Mesenchymal stem cell (in vitro differentiated cells and primary cell): ENCODE measurements around the gene HPX.

Source experiments
- DNase-seq: peaks from one replicate; pipeline ENCODE4 v3.0.0-alpha.2; 2013
- H2AFZ ChIP-seq: one replicate; pipeline ENCODE4 v1.6.1; 2013; ENCODE audit warnings: low read depth, mild to moderate bottlenecking, control low read depth, inconsistent platforms, low read length, moderate library complexity
- H2AK5ac ChIP-seq: 2 replicates; pipeline ENCODE4 v1.6.1; 2013; ENCODE audit warnings: low read length, moderate library complexity, mild to moderate bottlenecking, inconsistent platforms; ENCODE audit not compliant: severe bottlenecking
- H2BK120ac ChIP-seq: one replicate; pipeline ENCODE4 v1.6.1; 2013; ENCODE audit warnings: low read depth, mild to moderate bottlenecking, inconsistent platforms, low read length, moderate library complexity
- H2BK12ac ChIP-seq, 2 experiments: one replicate each; pipeline ENCODE4 v1.6.1; 2013; ENCODE audit warnings: inconsistent platforms in 2 of 2, low read length in 2 of 2, mild to moderate bottlenecking in 2 of 2, moderate library complexity in 2 of 2, control low read depth in 1 of 2
- H2BK15ac ChIP-seq: one replicate; pipeline ENCODE4 v1.6.1; 2013; ENCODE audit warnings: mild to moderate bottlenecking, low read depth, inconsistent platforms; ENCODE audit not compliant: poor library complexity, severe bottlenecking
- H2BK5ac ChIP-seq: 2 replicates; pipeline ENCODE4 v1.6.1; 2013; ENCODE audit warnings: low read depth, mild to moderate bottlenecking, low read length, control low read depth, inconsistent platforms; ENCODE audit not compliant: poor library complexity, severe bottlenecking
- H3K14ac ChIP-seq, 2 experiments: one replicate each; pipeline ENCODE4 v1.6.1; 2013; ENCODE audit warnings: inconsistent platforms in 2 of 2, low read length in 2 of 2, control low read depth in 1 of 2, mild to moderate bottlenecking in 1 of 2, moderate library complexity in 1 of 2
- H3K18ac ChIP-seq, 2 experiments: one replicate each; pipeline ENCODE4 v1.6.1; 2013; ENCODE audit warnings: inconsistent platforms in 2 of 2, low read length in 2 of 2, control low read depth in 1 of 2, low read depth in 1 of 2, mild to moderate bottlenecking in 1 of 2
- H3K23ac ChIP-seq, 2 experiments: one replicate each; pipeline ENCODE4 v1.6.1; 2013; ENCODE audit warnings: inconsistent platforms in 2 of 2, low read length in 2 of 2, mild to moderate bottlenecking in 2 of 2, moderate library complexity in 2 of 2, control low read depth in 1 of 2
- H3K27ac ChIP-seq: 2 replicates; pipeline ENCODE4 v1.5.1; 2013; ENCODE audit warnings: mild to moderate bottlenecking, moderate library complexity, low read length, control low read depth, inconsistent platforms; ENCODE audit not compliant: poor library complexity, severe bottlenecking
- H3K27me3 ChIP-seq, 2 experiments: 2 replicates each; pipeline versions ENCODE4 v1.6.1 to v1.7.0; 2013; ENCODE audit warnings: low read length in 2 of 2, mild to moderate bottlenecking in 2 of 2, moderate library complexity in 2 of 2, control low read depth in 1 of 2, inconsistent platforms in 1 of 2; ENCODE audit not compliant: control insufficient read depth in 1 of 2, insufficient read depth in 1 of 2
- H3K36me3 ChIP-seq, 2 experiments: 2 replicates each; pipeline versions ENCODE4 v1.6.1 to v1.7.0; 2013; ENCODE audit warnings: low read length in 2 of 2, control low read depth in 1 of 2, inconsistent platforms in 1 of 2, low read depth in 1 of 2, mild to moderate bottlenecking in 1 of 2; ENCODE audit not compliant: insufficient read depth in 2 of 2, control insufficient read depth in 1 of 2
- H3K4ac ChIP-seq, 2 experiments: one replicate each; pipeline ENCODE4 v1.6.1; 2013; ENCODE audit warnings: inconsistent platforms in 2 of 2, low read length in 2 of 2, mild to moderate bottlenecking in 2 of 2, moderate library complexity in 2 of 2, control low read depth in 1 of 2, low read depth in 1 of 2
- H3K4me1 ChIP-seq: 2 replicates; pipeline ENCODE4 v1.6.1; 2013; ENCODE audit warnings: low read depth, low read length, control low read depth; ENCODE audit not compliant: control insufficient read depth, insufficient read depth
- H3K4me2 ChIP-seq: 2 replicates; pipeline ENCODE4 v1.6.1; 2013; ENCODE audit warnings: low read length, mild to moderate bottlenecking, inconsistent platforms; ENCODE audit not compliant: poor library complexity, severe bottlenecking
- H3K4me3 ChIP-seq, 2 experiments: 2 replicates each; pipeline versions ENCODE4 v1.5.1 to v1.7.0; 2013; ENCODE audit warnings: low read length in 2 of 2, mild to moderate bottlenecking in 2 of 2, control low read depth in 1 of 2, low read depth in 1 of 2; ENCODE audit not compliant: insufficient read depth in 1 of 2
- H3K79me1 ChIP-seq: replicated peaks from 2 replicates; pipeline ENCODE4 v1.6.1; 2013; ENCODE audit warnings: mild to moderate bottlenecking, control low read depth, low read length, inconsistent platforms; ENCODE audit not compliant: poor library complexity, severe bottlenecking
- H3K9ac ChIP-seq: 2 replicates; pipeline ENCODE4 v1.7.0; 2013; ENCODE audit warnings: mild to moderate bottlenecking, low read length, moderate library complexity
- H3K9me3 ChIP-seq: 2 replicates; pipeline ENCODE4 v1.7.0; 2013; ENCODE audit warnings: mild to moderate bottlenecking, low read length; ENCODE audit not compliant: control insufficient read depth
- H4K8ac ChIP-seq: one replicate; pipeline ENCODE4 v1.6.1; 2013; ENCODE audit warnings: inconsistent platforms, mild to moderate bottlenecking, low read length, moderate library complexity
- H4K91ac ChIP-seq: one replicate; pipeline ENCODE4 v1.6.1; 2013; ENCODE audit warnings: mild to moderate bottlenecking, low read length, inconsistent platforms
- WGBS: methylation state at CpG from one replicate; pipeline ENCODE4 v1.1.7; 2013; ENCODE audit warnings: mixed read lengths; 5-methylcytosine and 5-hydroxymethylcytosine counted together

Gene HPX

GRCh38 chr11:6417907-6418556 is 22.8 kb downstream of the HPX start:
- H3K9ac ChIP-seq = peak overlapping the region; percentile 90
- H2BK12ac ChIP-seq = no peak overlapping the region
- peak overlapping the region; percentile 80 to 98 for H3K4me3 ChIP-seq
- peak overlapping the region; percentile 77 for H3K4me2 ChIP-seq
- peak overlapping the region in 1 of 2 experiments; percentile 26 for H3K23ac ChIP-seq
- no peak for DNase-seq
- no peak overlapping the region for H2BK120ac ChIP-seq
- WGBS = 53% methylated on average over 7 of the region's 7 CpGs
- H2AFZ ChIP-seq = no peak overlapping the region
- no peaks in the 10 kb centered on the region for H3K9me3 ChIP-seq
- H3K4me1 ChIP-seq = peaks cover 6% of the 10 kb centered on the region
- peaks cover 22% of the 10 kb centered on the region for H3K79me1 ChIP-seq
- H3K18ac ChIP-seq = peak overlapping the region in 1 of 2 experiments; percentile 98
- no peak overlapping the region for H2AK5ac ChIP-seq
- no peak overlapping the region for H2BK5ac ChIP-seq
- no peak overlapping the region for H4K8ac ChIP-seq
- no peaks in the 10 kb centered on the region for H3K36me3 ChIP-seq
- H4K91ac ChIP-seq = no peak overlapping the region
- peaks cover 0 to 9% of the 10 kb centered on the region in 2 experiments for H3K27me3 ChIP-seq
- H3K4ac ChIP-seq = peak overlapping the region; percentile 26 to 42
- no peak overlapping the region for H2BK15ac ChIP-seq
- H3K14ac ChIP-seq = no peak overlapping the region
- H3K27ac ChIP-seq = peak overlapping the region; percentile 12

DNA sequence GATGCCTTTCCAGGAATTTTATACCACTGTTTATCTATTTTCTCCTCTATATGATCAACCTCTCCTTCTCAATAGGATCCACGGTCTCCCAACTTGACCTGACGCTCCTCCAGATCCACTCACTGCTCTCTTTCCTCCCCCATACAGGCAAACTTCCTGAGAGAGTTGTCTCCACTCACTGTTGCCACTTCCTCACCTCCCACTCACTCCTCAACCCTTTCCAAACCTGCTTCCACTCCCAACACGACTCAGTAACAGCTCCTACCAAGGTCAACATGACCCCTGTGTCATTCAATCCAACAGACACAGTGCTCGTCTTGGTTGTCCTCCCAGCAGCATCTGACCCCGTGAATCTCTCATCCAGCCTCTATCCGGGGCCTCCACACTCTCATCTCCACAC is 25.0 kb downstream of the HPX start:
- Histone ChIP-seq H3K27me3 (no peaks in the 10 kb centered on the region), H2BK15ac (no peak overlapping the region)
- 91% methylated on average over 6 of the region's 6 CpGs for WGBS

GRCh38 chr11:6414874-6415328 is 25.9 kb downstream of the HPX start:
- no peaks in the 10 kb centered on the region for H3K27me3 ChIP-seq
- H2AK5ac ChIP-seq = no peak overlapping the region
- H4K91ac ChIP-seq = no peak overlapping the region
- no peak overlapping the region for H3K18ac ChIP-seq
- no peak overlapping the region for H2BK15ac ChIP-seq
- H2AFZ ChIP-seq = no peak overlapping the region
- H3K9ac ChIP-seq = no peak overlapping the region
- no peak overlapping the region for H2BK120ac ChIP-seq
- H3K4me2 ChIP-seq = no peak overlapping the region
- H4K8ac ChIP-seq = no peak overlapping the region
- no peak overlapping the region for H2BK5ac ChIP-seq
- peaks cover 15 to 17% of the 10 kb centered on the region in 2 experiments for H3K36me3 ChIP-seq
- DNase-seq = no peak
- peaks cover 41% of the 10 kb centered on the region for H3K79me1 ChIP-seq
- no peak overlapping the region for H3K23ac ChIP-seq
- H3K4ac ChIP-seq = no peak overlapping the region
- H3K27ac ChIP-seq = no peak overlapping the region
- WGBS = 97% methylated on average over 2 of the region's 3 CpGs
- no peak overlapping the region for H3K14ac ChIP-seq
- peaks cover 4% of the 10 kb centered on the region for H3K4me1 ChIP-seq
- no peak overlapping the region for H3K4me3 ChIP-seq
- peak overlapping the region in 1 of 2 experiments; percentile 23 for H2BK12ac ChIP-seq
- no peaks in the 10 kb centered on the region for H3K9me3 ChIP-seq

More for the DNA sequence above, 25.0 kb downstream of the HPX start:
- no peak overlapping the region for H3K18ac ChIP-seq
- no peak overlapping the region for H2BK120ac ChIP-seq
- H4K8ac ChIP-seq = no peak overlapping the region
- H3K4ac ChIP-seq = no peak overlapping the region
- peaks cover 6% of the 10 kb centered on the region for H3K4me1 ChIP-seq
- H2BK5ac ChIP-seq = no peak overlapping the region
- H3K4me2 ChIP-seq = no peak overlapping the region
- H3K14ac ChIP-seq = no peak overlapping the region
- H2AK5ac ChIP-seq = no peak overlapping the region
- peaks cover 6 to 8% of the 10 kb centered on the region in 2 experiments for H3K36me3 ChIP-seq
- H3K27ac ChIP-seq = no peak overlapping the region
- no peak overlapping the region for H3K9ac ChIP-seq
- H3K9me3 ChIP-seq = no peaks in the 10 kb centered on the region
- H4K91ac ChIP-seq = no peak overlapping the region
- no peak overlapping the region for H3K4me3 ChIP-seq
- no peak overlapping the region for H3K23ac ChIP-seq
- no peak overlapping the region for H2BK12ac ChIP-seq
- DNase-seq = no peak
- H2AFZ ChIP-seq = no peak overlapping the region
- peaks cover 39% of the 10 kb centered on the region for H3K79me1 ChIP-seq

DNA sequence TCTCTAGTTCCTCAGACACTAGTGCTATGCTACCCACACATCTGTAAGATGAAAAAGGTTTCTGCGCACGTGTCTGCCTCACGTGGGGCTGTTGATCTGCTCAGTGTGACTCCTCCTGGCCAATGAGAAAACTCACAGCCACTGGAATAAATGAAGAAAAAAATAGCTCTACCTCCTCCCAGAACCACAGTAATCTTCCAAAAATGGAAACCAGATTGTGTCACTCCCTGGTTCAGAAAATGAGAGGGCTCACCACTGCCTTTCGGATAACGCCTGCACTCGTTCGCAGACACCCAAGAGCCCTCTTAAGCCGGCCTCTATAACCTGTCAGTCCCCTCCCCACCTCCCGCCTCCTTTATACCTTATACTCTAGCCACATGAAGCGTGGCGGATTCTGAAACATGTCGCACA is 27.0 kb downstream of the HPX start:
- Histone ChIP-seq H3K4me1 (peaks cover 3% of the 10 kb centered on the region), H3K9ac (no peak overlapping the region), H3K4me2 (no peak overlapping the region), H4K91ac (no peak overlapping the region), H2AFZ (no peak overlapping the region), H3K79me1 (peaks cover 45% of the 10 kb centered on the region), H3K4me3 (no peak overlapping the region), H3K27ac (no peak overlapping the region), H2BK5ac (no peak overlapping the region), H3K18ac (no peak overlapping the region), H4K8ac (no peak overlapping the region), H3K4ac (no peak overlapping the region), H3K14ac (no peak overlapping the region), H3K9me3 (no peaks in the 10 kb centered on the region), H2AK5ac (no peak overlapping the region), H2BK15ac (no peak overlapping the region), H2BK12ac (no peak overlapping the region), H3K23ac (no peak overlapping the region), H3K27me3 (no peaks in the 10 kb centered on the region), H3K36me3 (peaks cover 19 to 24% of the 10 kb centered on the region in 2 experiments), H2BK120ac (no peak overlapping the region)
- no peak for DNase-seq
- 89% methylated on average over 12 of the region's 12 CpGs for WGBS
